Activated naive CD4-positive, alpha-beta T cell treated with Interleukin-2 at 50 U/mL for 16 hours (primary cell): ENCODE data around the gene ADGRG3.
"Not testable (repeated sequence)": the region's sequence is repeated elsewhere in the genome, so short reads cannot be mapped to it uniquely, and the experiment has no call there.

ENCODE experiments used
- DNase-seq: peaks from one replicate; pipeline ENCODE4 v3.0.0-alpha.2; 2020

ADGRG3 gene

GRCh38 chr16:57723170-57723569 is 55.1 kb downstream of the ADGRG3 start:
- DNase-seq, result no peak

- no peak for DNase-seq
Measured at GRCh38 chr16:57724531-57724930, 56.4 kb downstream of the ADGRG3 start.

DNA sequence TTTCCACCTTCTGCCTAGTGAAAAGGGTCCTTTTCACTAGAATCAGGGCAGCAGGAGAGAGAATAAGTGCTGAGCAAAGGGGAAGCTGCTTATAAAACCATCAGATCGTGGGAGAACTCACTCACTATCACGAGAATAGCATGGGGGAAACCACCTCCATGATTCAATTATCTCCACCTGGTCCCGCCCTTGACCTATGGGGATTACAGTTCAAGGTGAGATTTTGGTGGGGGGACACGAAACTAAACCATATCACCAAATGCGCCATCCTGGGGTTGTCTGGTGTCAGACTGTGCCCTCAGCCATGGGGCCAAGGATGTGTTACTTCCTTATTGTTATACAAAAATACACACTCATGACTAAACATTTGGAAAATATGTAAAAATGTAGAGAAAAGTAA is 57.0 kb downstream of the ADGRG3 start:
- DNase-seq, result peak; percentile 6

- DNase-seq, result no peak
Measured at GRCh38 chr16:57725554-57725953, 57.4 kb downstream of the ADGRG3 start.

DNA sequence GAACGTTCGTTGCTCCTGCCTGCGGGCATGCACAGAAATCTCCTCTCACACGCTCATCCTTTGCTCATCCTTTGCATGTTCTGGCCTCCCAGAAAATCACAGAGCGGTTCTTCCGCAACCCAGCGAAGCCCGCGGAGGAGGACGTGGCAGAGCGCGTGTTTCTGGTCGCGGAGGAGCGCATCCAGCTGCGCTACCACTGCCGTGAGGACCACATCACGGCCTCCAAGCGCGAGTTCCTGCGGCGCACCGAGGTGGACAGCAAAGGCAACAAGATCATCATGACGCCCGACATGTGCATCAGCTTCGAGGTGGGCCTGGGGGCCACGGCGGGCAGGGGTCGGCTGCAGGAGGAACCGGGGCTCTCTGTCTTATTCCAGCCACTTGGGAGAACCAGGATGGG is 57.9 kb downstream of the ADGRG3 start:
- no peak for DNase-seq

GRCh38 chr16:57726433-57726947 is 58.4 kb downstream of the ADGRG3 start:
- no peak for DNase-seq

- no peak for DNase-seq
Measured at GRCh38 chr16:57727610-57728009, 59.5 kb downstream of the ADGRG3 start.

DNA sequence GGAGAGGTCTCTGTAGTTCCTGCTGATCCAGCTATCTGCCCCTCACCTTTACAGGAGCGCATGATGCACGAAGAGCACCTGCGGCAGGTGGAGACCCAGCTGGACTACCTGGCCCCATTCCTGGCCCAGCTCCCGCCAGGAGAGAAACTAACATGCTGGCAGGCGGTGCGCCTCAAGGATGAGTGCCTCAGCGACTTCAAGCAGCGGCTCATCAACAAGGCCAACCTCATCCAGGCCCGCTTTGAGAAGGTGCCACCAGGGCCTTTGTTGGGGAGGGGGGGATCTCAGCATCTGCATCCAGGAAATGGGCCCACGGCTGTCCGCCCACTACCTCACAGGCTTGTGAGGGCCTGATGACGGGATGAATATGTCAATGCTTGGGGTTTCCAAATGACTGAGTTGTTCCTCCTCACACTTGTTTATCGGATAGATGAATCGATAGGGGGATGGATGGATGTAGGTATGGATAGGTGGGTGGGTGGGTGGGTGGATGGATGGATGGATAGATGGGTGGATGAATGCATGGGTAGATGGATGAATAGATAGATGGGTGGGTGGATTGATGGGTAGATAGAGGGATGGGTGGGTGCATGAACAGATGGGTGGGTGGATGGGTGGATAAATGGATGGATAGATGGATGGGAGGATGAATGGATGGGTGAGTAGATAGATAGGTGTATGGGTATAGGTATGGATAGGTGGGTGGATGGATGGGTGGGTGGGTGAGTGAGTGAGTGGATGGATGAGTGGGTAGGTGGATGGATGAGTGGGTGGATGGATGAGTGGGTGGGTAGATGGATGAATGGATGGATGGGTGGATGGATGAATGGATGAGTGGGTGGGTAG is 60.5 kb downstream of the ADGRG3 start:
- DNase-seq, result peak; percentile 26

DNA sequence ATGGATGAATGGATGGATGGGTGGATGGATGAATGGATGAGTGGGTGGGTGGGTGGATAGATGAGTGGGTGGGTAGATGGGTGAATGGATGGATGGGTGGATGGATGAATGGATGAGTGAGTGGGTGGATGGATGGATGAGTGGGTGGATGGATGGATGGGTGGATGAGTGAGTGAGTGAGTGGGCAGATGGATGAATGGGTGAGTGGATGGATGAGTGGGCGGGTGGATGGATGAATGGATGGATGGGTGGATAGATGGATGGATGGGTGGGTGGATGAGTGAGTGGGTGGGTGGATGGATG is 61.0 kb downstream of the ADGRG3 start:
- no peak for DNase-seq

GRCh38 chr16:57729852-57730251 is 61.7 kb downstream of the ADGRG3 start:
- not testable (repeated sequence) for DNase-seq

GRCh38 chr16:57730771-57731730 is 62.9 kb downstream of the ADGRG3 start:
- DNase-seq, result no peak

GRCh38 chr16:57732037-57732436 is 63.9 kb downstream of the ADGRG3 start:
- no peak for DNase-seq

GRCh38 chr16:57732714-57733113 is 64.6 kb downstream of the ADGRG3 start:
- DNase-seq, result no peak

DNA sequence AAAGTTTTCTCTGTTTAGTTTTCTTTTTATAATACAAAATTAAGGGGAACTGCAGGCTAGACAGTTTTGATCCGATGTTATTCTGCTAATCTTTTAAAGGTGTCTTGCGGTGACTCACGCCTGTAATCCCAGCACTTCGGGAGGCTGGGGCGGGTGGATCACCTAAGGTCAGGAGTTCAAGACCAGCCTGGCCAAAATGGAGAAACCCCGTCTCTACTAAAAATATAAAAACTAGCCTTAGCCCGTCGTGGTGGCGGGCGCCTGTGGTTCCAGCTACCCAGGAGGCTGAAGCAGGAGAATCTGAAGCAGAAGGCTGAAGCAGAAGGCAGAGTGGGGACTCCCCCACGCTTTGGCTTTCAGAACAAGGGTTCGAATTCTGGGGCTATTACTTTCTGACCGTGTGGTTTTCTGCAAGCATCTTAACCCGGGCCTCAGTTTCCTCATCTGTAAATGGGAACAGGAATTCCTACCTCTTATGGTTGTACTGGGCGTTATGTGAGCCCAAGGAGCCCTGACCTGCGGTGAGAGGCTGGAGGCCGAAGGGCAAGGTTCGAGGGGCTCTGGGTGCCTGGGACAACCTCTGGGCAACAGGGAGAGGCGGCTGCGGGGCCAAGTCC is 66.3 kb downstream of the ADGRG3 start:
- DNase-seq, result no peak

GRCh38 chr16:57734925-57735754 is 67.0 kb downstream of the ADGRG3 start:
- peak; percentile 98 for DNase-seq

- DNase-seq, result peak; percentile 8
Measured at GRCh38 chr16:57735755-57736418, 67.8 kb downstream of the ADGRG3 start, which contains the start of gene KATNB1. Gene KATNB1, plus strand, starts transcription at chr16:57735770. Its CDS starts 1,474 bp downstream, at chr16:57737244.

DNA sequence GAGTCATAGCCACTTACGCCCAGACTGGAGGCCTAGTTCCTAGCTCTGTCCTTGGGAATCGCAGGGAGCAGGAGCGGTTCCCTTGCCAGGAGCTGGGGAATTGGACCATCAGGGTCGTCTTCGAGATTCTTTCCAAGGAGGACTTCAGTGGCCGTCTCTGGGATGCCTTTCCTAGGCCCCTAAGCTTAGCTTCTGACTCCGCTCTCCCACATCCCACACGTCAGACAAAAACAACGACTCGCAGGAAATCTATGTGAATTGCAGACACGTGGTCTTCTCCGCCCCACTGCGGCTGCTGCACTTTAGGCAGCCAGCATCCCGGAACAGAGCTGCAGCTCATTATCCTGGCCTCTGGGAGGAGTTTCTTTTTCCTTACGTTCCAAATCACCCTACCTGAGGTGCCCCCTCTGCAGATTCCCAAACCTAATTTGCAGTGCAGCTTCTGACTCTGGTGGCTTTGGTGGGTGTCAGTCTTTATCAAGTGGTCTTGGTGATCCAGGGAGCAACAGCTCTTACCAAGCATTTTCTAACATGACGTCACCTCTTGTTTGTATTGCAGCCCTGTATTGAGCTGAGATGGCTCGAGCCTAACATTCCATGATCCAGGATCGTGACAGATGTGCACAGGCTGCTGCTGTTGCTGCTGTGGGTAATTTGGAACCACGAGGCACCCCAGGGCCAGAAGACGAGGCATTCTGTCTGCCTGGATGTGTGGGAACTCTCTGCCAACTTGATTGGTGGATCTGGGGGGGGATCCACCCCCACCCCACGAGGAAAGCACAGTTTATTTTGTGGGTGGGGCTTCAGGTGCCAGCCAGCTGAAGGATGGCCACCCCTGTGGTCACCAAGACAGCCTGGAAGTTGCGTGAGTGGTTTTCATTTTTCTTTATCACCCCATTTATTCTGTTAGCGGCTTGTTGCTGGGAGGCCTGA is 68.6 kb downstream of the ADGRG3 start:
- peak; percentile 55 for DNase-seq

DNA sequence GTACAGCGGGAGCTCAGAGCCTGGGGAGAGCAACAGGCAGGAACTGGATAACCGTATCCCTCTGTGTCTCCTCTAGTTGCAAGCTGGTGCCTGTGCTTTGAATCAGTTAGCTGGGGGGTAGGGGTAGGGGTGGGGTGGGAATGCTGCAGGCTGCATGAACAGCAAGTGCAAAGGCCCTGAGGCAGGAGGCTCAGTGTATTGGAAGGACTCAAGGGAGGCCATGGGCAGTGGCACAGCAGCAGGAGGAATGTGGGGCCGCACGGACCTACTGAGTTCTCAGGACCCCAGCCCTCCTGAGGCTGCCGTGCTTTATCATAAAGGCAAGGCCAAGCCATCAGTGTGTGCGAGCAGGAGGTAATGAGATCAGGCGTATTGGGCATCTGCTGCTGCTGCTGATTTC is 70.7 kb downstream of the ADGRG3 start:
- no peak for DNase-seq
